ENCODE measurements around the gene MAD1L1. TPM values are rescaled to one million over a fixed set of nuclear protein-coding genes. Genes with fewer than 3 reads are reported as not detected.

The MAD1L1 gene
- total and polyA plus RNA-seq, 2 of the 8 experiments (the other 6 are each of a cell fraction or from before 2014, with no cell fraction given) = 40.4 to 44.6 TPM

- TF ChIP-seq, protein P1, sequence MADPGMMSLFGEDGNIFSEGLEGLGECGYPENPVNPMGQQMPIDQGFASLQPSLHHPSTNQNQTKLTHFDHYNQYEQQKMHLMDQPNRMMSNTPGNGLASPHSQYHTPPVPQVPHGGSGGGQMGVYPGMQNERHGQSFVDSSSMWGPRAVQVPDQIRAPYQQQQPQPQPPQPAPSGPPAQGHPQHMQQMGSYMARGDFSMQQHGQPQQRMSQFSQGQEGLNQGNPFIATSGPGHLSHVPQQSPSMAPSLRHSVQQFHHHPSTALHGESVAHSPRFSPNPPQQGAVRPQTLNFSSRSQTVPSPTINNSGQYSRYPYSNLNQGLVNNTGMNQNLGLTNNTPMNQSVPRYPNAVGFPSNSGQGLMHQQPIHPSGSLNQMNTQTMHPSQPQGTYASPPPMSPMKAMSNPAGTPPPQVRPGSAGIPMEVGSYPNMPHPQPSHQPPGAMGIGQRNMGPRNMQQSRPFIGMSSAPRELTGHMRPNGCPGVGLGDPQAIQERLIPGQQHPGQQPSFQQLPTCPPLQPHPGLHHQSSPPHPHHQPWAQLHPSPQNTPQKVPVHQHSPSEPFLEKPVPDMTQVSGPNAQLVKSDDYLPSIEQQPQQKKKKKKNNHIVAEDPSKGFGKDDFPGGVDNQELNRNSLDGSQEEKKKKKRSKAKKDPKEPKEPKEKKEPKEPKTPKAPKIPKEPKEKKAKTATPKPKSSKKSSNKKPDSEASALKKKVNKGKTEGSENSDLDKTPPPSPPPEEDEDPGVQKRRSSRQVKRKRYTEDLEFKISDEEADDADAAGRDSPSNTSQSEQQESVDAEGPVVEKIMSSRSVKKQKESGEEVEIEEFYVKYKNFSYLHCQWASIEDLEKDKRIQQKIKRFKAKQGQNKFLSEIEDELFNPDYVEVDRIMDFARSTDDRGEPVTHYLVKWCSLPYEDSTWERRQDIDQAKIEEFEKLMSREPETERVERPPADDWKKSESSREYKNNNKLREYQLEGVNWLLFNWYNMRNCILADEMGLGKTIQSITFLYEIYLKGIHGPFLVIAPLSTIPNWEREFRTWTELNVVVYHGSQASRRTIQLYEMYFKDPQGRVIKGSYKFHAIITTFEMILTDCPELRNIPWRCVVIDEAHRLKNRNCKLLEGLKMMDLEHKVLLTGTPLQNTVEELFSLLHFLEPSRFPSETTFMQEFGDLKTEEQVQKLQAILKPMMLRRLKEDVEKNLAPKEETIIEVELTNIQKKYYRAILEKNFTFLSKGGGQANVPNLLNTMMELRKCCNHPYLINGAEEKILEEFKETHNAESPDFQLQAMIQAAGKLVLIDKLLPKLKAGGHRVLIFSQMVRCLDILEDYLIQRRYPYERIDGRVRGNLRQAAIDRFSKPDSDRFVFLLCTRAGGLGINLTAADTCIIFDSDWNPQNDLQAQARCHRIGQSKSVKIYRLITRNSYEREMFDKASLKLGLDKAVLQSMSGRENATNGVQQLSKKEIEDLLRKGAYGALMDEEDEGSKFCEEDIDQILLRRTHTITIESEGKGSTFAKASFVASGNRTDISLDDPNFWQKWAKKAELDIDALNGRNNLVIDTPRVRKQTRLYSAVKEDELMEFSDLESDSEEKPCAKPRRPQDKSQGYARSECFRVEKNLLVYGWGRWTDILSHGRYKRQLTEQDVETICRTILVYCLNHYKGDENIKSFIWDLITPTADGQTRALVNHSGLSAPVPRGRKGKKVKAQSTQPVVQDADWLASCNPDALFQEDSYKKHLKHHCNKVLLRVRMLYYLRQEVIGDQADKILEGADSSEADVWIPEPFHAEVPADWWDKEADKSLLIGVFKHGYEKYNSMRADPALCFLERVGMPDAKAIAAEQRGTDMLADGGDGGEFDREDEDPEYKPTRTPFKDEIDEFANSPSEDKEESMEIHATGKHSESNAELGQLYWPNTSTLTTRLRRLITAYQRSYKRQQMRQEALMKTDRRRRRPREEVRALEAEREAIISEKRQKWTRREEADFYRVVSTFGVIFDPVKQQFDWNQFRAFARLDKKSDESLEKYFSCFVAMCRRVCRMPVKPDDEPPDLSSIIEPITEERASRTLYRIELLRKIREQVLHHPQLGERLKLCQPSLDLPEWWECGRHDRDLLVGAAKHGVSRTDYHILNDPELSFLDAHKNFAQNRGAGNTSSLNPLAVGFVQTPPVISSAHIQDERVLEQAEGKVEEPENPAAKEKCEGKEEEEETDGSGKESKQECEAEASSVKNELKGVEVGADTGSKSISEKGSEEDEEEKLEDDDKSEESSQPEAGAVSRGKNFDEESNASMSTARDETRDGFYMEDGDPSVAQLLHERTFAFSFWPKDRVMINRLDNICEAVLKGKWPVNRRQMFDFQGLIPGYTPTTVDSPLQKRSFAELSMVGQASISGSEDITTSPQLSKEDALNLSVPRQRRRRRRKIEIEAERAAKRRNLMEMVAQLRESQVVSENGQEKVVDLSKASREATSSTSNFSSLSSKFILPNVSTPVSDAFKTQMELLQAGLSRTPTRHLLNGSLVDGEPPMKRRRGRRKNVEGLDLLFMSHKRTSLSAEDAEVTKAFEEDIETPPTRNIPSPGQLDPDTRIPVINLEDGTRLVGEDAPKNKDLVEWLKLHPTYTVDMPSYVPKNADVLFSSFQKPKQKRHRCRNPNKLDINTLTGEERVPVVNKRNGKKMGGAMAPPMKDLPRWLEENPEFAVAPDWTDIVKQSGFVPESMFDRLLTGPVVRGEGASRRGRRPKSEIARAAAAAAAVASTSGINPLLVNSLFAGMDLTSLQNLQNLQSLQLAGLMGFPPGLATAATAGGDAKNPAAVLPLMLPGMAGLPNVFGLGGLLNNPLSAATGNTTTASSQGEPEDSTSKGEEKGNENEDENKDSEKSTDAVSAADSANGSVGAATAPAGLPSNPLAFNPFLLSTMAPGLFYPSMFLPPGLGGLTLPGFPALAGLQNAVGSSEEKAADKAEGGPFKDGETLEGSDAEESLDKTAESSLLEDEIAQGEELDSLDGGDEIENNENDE (IDR thresholded peaks at IDR 0.05; ENCODE audit: insufficient replicate concordance, low read length) = no peak
- TF ChIP-seq ZNF274 (IDR thresholded peaks at IDR 0.05; ENCODE audit: borderline replicate concordance, extremely low read depth, low read length) (no peak), CTBP2 (IDR thresholded peaks at IDR 0.05; ENCODE audit: borderline replicate concordance, insufficient read depth, insufficient read length, low read length) (no peak), TCF12 (IDR thresholded peaks at IDR 0.05; ENCODE audit: low read depth, low read length) (no peak), JUN (IDR thresholded peaks at IDR 0.05; ENCODE audit: low read depth, low read length) (no peak), RXRA (IDR thresholded peaks at IDR 0.05; ENCODE audit: insufficient read depth, low read depth, low read length) (no peak), CTCF (IDR thresholded peaks at IDR 0.05; ENCODE audit: control extremely low read depth in 1 of 3, insufficient read depth in 1 of 3, low read depth in 1 of 3, low read length in 3 of 3) (no peak), CBX8 (IDR thresholded peaks at IDR 0.05; ENCODE audit: borderline replicate concordance, low read depth, low read length) (no peak), PHF8 (conservative IDR thresholded peaks at IDR 0.05; ENCODE audit: low read depth, low read length) (no peak)
Measured at GRCh38 chr7:2151237-2151636, 81.5 kb downstream of the MAD1L1 start (continued).
